OCI-LY7 (cell line): ENCODE measurements around the gene NUP205. TPM values are rescaled to one million over a fixed set of nuclear protein-coding genes. Genes with fewer than 3 reads are reported as not detected.

Source experiments
- BruUV-seq: library from RNA; stranded (reverse); fragments of 400-500 nt; replicated peaks from 2 replicates; lab custom pipeline; 2021; lab: Mats Ljungman, UMichigan
- CTCF ChIA-PET: fragments of 300-600 bp; sonication (Branson Sonifier 250); formaldehyde crosslinking; loops from one replicate; lab custom pipeline; 2022; ENCODE audit warnings: antibody characterized with exemption; ENCODE audit not compliant: unreplicated experiment; lab: Charles Lee
- POLR2A ChIA-PET: fragments of 300-600 bp; sonication (Branson Sonifier 250); formaldehyde crosslinking; loops from one replicate; lab custom pipeline; 2022; ENCODE audit warnings: antibody characterized with exemption; lab: Charles Lee
- DNase-seq: peaks from one replicate; pipeline ENCODE4 v3.0.0-alpha.2; 2015; ENCODE audit warnings: low spot score
- H2AFZ ChIP-seq: fragments of 200-600 bp; sonication (generic), shearing (Covaris generic); 2 replicates; pipeline ENCODE4 v1.6.1; 2014; ENCODE audit warnings: mild to moderate bottlenecking, antibody characterized with exemption, low read length, moderate library complexity
- H3K27ac ChIP-seq: fragments of 200-600 bp; sonication (generic); 2 replicates; pipeline ENCODE4 v1.5.1; 2014; ENCODE audit warnings: mixed run types, low read depth, mild to moderate bottlenecking, moderate library complexity, low read length, inconsistent platforms; ENCODE audit not compliant: poor library complexity, severe bottlenecking
- H3K36me3 ChIP-seq: fragments of 200-600 bp; sonication (generic); 2 replicates; pipeline ENCODE4 v1.6.1; 2014; ENCODE audit warnings: mild to moderate bottlenecking, antibody characterized with exemption, low read length, moderate library complexity, mixed read lengths; ENCODE audit not compliant: insufficient read depth
- H3K4me1 ChIP-seq: fragments of 200-600 bp; sonication (generic); 2 replicates; pipeline ENCODE4 v1.5.1; 2014; ENCODE audit warnings: mild to moderate bottlenecking, low read length; ENCODE audit not compliant: insufficient read depth, poor library complexity, severe bottlenecking
- H3K4me2 ChIP-seq: fragments of 200-600 bp; sonication (generic); 2 replicates; pipeline ENCODE4 v1.6.1; 2014; ENCODE audit warnings: mild to moderate bottlenecking, low read length
- H3K4me3 ChIP-seq: fragments of 200-600 bp; sonication (generic); 2 replicates; pipeline ENCODE4 v1.5.1; 2014; ENCODE audit warnings: mild to moderate bottlenecking, low read depth, low read length; ENCODE audit not compliant: poor library complexity, severe bottlenecking
- H3K79me2 ChIP-seq: fragments of 200-600 bp; sonication (generic); 2 replicates; pipeline ENCODE4 v1.6.1; 2016; ENCODE audit warnings: low read depth, mild to moderate bottlenecking, low read length, moderate library complexity, mixed read lengths; ENCODE audit not compliant: insufficient read depth
- H3K9me2 ChIP-seq: fragments of 200-600 bp; sonication (generic); 2 replicates; pipeline ENCODE4 v1.6.1; 2016; ENCODE audit warnings: mild to moderate bottlenecking, low read length, mixed read lengths; ENCODE audit not compliant: insufficient read depth
- H3K9me3 ChIP-seq: fragments of 200-600 bp; sonication (generic); 2 replicates; pipeline ENCODE4 v1.6.1; 2014; ENCODE audit warnings: mild to moderate bottlenecking, mixed run types, low read length, mixed read lengths
- H4K20me1 ChIP-seq: fragments of 200-600 bp; sonication (generic); 2 replicates; pipeline ENCODE4 v1.6.1; 2014; ENCODE audit warnings: mild to moderate bottlenecking, antibody characterized with exemption, low read length, moderate library complexity, mixed read lengths; ENCODE audit not compliant: insufficient read depth
- CTCF ChIP-seq: fragments of 200-600 bp; sonication (generic); conservative IDR thresholded peaks from 2 replicates; pipeline ENCODE4 v1.5.1; 2014; ENCODE audit warnings: mild to moderate bottlenecking, antibody characterized with exemption, low read length, moderate library complexity, mixed read lengths
- EZH2phosphoT487 ChIP-seq: fragments of 200-600 bp; sonication (generic); IDR thresholded peaks from 2 replicates; pipeline ENCODE4 v1.6.1; 2018; ENCODE audit warnings: low read depth, borderline replicate concordance, mild to moderate bottlenecking, mixed run types, antibody characterized with exemption, low read length, moderate library complexity, mixed read lengths
- intact Hi-C: fragments of 100-400 bp; cut with micrococcal nuclease; formaldehyde crosslinking; loops from one replicate; pipeline ENCODE4 v1.10.0; 2022; ENCODE audit not compliant: unreplicated experiment
- total RNA-seq, 2 experiments: library from RNA; depleted of rRNA in 1 of 2; stranded (reverse); fragments of >200 nt in 1 of 2; shearing (Covaris generic) in 1 of 2; gene quantifications; 2 replicates each; pipeline ENCODE4 v1.2.3, GENCODE V29; 2014 to 2022

Gene NUP205
- total RNA-seq, 2 experiments from 2014 or later = 115 to 132 TPM

DNA sequence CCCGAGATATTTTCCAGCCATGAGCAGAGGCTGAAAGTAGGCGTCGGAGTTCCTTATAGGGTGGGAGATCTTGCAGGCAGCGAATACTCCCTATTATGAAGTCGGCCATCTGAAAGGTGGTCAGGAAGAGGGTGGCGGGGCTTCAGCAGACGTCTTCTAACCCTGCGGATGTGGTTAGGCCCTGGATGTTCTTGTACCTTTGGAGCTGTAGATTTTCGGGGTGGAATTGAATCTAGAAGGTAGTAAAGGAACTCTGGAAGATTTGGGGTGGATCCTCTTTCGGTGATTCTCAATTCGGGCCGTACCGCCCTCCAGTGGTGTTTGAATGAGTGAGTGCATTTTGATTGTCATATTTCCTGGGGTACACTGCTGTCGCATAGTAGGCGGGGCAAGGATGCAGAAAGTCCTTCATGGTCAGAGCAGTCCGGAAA lies 635 bp downstream of the NUP205 start:
- TF ChIP-seq CTCF (peak; percentile 89), EZH2phosphoT487 (no peak)
- no peaks in the 10 kb centered on the region for H3K9me2 ChIP-seq
- H3K36me3 ChIP-seq = peaks cover 33% of the 10 kb centered on the region
- H3K4me2 ChIP-seq = peak overlapping the region; percentile 96
- DNase-seq = peak; percentile 85
- peak overlapping the region; percentile 97 for H3K4me3 ChIP-seq
- H3K9me3 ChIP-seq = no peaks in the 10 kb centered on the region
- H3K4me1 ChIP-seq = peaks cover 41% of the 10 kb centered on the region
- intact Hi-C loops = loop anchor here (1.0 to 5.0 kb wide), 3 partner anchors 46 to 911 kb away; partner anchors contain the start of gene BPGM
- peaks cover 6% of the 10 kb centered on the region for H4K20me1 ChIP-seq
- no TSS peak for BruUV-seq
- H2AFZ ChIP-seq = peak overlapping the region; percentile 85; the same call in 1 of the 2 replicates
- peak overlapping the region; percentile 92 for H3K27ac ChIP-seq
- ChIA-PET POLR2A (interaction anchor here (1.0 kb wide), 2 partner anchors 19 to 47 kb away, joined by 3 to 4 read pairs; no protein-coding TSS in a partner anchor), CTCF (no interaction called here)
- peaks cover 56% of the 10 kb centered on the region for H3K79me2 ChIP-seq

GRCh38 chr7:135558881-135559280 lies 1.2 kb downstream of the NUP205 start:
- ChIA-PET POLR2A (interaction anchor here (1.0 kb wide), 2 partner anchors 18 to 48 kb away, joined by 3 to 4 read pairs; no protein-coding TSS in a partner anchor), CTCF (no interaction called here)
- no peak for DNase-seq
- TF ChIP-seq EZH2phosphoT487 (no peak), CTCF (no peak)
- Histone ChIP-seq H3K27ac (peak overlapping the region; percentile 92), H4K20me1 (peaks cover 6% of the 10 kb centered on the region), H3K79me2 (peaks cover 61% of the 10 kb centered on the region), H3K4me2 (peak overlapping the region; percentile 96), H3K9me2 (no peaks in the 10 kb centered on the region), H3K4me1 (peaks cover 41% of the 10 kb centered on the region), H3K4me3 (peak overlapping the region; percentile 97), H3K9me3 (no peaks in the 10 kb centered on the region), H3K36me3 (peaks cover 39% of the 10 kb centered on the region), H2AFZ (no peak overlapping the region)
- intact Hi-C loops = loop anchor here (1.0 to 5.0 kb wide), 3 partner anchors 47 to 912 kb away; partner anchors contain the start of gene BPGM
- TSS peak; percentile 83 for BruUV-seq

DNA sequence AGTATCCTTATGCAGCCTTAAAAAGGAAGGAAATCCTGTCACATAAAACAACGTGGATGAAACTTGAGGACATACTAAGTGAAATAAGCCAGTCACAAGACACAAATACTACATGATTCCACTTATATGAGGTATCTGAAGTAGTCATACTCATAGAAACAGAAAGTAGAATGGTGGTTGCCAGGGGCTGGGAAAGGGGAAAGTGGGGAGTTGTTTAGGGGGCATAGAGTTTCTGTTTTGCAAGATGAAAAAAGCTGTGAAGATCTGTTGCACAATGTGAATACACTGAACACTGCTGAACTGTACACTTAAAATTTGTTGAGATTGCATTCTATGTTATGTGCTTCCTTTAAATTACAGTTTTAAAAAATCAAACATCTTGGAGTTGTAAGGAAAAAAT lies 2.9 kb downstream of the NUP205 start:
- no TSS peak for BruUV-seq
- H3K4me2 ChIP-seq = peak overlapping the region; percentile 8; the same call in 1 of the 2 replicates
- TF ChIP-seq CTCF = no peak
- TF ChIP-seq EZH2phosphoT487 = no peak

More for the DNA sequence above, 2.9 kb downstream of the NUP205 start:
- peaks cover 79% of the 10 kb centered on the region for H3K79me2 ChIP-seq
- H3K9me2 ChIP-seq = no peaks in the 10 kb centered on the region
- peaks cover 34% of the 10 kb centered on the region for H3K4me1 ChIP-seq
- POLR2A ChIA-PET = interaction anchor here (0.5 to 1.3 kb wide), 2 partner anchors 10 to 29 kb away, joined by 3 read pairs; no protein-coding TSS in a partner anchor
- no peak for DNase-seq
- no peak overlapping the region for H3K27ac ChIP-seq
- peaks cover 6% of the 10 kb centered on the region for H4K20me1 ChIP-seq
- intact Hi-C loops = loop anchor here (10.0 kb wide), 1 partner anchor 414 kb away; the partner anchor contains the start of gene MTPN
- H3K36me3 ChIP-seq = peaks cover 56% of the 10 kb centered on the region
- no peak overlapping the region for H2AFZ ChIP-seq
- no peak overlapping the region for H3K4me3 ChIP-seq
- H3K9me3 ChIP-seq = no peaks in the 10 kb centered on the region
- CTCF ChIA-PET = no interaction called here
